ENCODE results near the gene PHPT1.

- TF ChIP-seq ARNT (IDR thresholded peaks at IDR 0.05) (no peak), ATF1 (CRISPR knock-in tag; IDR thresholded peaks at IDR 0.05) (no peak), YY1 (IDR thresholded peaks at IDR 0.05; ENCODE audit: insufficient read depth, insufficient replicate concordance, low read depth, low read length) (no peak), ZNF660 (CRISPR knock-in tag; IDR thresholded peaks at IDR 0.05; ENCODE audit: borderline replicate concordance, low read depth) (no peak), EP300 (IDR thresholded peaks at IDR 0.05; ENCODE audit: low read depth in 2 of 2, low read length in 2 of 2) (no peak), EP300 (CRISPR knock-in tag; IDR thresholded peaks at IDR 0.05; ENCODE audit: borderline replicate concordance) (no peak), ZNF567 (CRISPR knock-in tag; IDR thresholded peaks at IDR 0.05; ENCODE audit: borderline replicate concordance) (no peak), ZNF24 (IDR thresholded peaks at IDR 0.05) (no peak), CTCF (CRISPR knock-in tag; IDR thresholded peaks at IDR 0.05) (no peak), ZNF720 (CRISPR knock-in tag; IDR thresholded peaks at IDR 0.05) (no peak)
- TF ChIP-seq, protein P1, sequence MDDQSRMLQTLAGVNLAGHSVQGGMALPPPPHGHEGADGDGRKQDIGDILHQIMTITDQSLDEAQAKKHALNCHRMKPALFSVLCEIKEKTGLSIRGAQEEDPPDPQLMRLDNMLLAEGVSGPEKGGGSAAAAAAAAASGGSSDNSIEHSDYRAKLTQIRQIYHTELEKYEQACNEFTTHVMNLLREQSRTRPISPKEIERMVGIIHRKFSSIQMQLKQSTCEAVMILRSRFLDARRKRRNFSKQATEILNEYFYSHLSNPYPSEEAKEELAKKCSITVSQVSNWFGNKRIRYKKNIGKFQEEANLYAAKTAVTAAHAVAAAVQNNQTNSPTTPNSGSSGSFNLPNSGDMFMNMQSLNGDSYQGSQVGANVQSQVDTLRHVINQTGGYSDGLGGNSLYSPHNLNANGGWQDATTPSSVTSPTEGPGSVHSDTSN (CRISPR knock-in tag; IDR thresholded peaks at IDR 0.05; ENCODE audit: borderline replicate concordance), result no peak
- TF ChIP-seq, protein P2, sequence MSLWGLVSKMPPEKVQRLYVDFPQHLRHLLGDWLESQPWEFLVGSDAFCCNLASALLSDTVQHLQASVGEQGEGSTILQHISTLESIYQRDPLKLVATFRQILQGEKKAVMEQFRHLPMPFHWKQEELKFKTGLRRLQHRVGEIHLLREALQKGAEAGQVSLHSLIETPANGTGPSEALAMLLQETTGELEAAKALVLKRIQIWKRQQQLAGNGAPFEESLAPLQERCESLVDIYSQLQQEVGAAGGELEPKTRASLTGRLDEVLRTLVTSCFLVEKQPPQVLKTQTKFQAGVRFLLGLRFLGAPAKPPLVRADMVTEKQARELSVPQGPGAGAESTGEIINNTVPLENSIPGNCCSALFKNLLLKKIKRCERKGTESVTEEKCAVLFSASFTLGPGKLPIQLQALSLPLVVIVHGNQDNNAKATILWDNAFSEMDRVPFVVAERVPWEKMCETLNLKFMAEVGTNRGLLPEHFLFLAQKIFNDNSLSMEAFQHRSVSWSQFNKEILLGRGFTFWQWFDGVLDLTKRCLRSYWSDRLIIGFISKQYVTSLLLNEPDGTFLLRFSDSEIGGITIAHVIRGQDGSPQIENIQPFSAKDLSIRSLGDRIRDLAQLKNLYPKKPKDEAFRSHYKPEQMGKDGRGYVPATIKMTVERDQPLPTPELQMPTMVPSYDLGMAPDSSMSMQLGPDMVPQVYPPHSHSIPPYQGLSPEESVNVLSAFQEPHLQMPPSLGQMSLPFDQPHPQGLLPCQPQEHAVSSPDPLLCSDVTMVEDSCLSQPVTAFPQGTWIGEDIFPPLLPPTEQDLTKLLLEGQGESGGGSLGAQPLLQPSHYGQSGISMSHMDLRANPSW (CRISPR knock-in tag; IDR thresholded peaks at IDR 0.05; ENCODE audit: borderline replicate concordance), result no peak
- TF ChIP-seq, protein P3, sequence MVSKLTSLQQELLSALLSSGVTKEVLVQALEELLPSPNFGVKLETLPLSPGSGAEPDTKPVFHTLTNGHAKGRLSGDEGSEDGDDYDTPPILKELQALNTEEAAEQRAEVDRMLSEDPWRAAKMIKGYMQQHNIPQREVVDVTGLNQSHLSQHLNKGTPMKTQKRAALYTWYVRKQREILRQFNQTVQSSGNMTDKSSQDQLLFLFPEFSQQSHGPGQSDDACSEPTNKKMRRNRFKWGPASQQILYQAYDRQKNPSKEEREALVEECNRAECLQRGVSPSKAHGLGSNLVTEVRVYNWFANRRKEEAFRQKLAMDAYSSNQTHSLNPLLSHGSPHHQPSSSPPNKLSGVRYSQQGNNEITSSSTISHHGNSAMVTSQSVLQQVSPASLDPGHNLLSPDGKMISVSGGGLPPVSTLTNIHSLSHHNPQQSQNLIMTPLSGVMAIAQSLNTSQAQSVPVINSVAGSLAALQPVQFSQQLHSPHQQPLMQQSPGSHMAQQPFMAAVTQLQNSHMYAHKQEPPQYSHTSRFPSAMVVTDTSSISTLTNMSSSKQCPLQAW (CRISPR knock-in tag; IDR thresholded peaks at IDR 0.05), result no peak
These were observed 13.0 kb upstream of the PHPT1 start for GRCh38 chr9:136835932-136836904.

Measured in HepG2 (cell line).